Stimulated activated CD4-positive, alpha-beta T cell treated with anti-CD3 and anti-CD28 coated beads, Interleukin-4, amount 100 ng/mL, for 48 hours (primary cell): Measurements from ENCODE around the gene CDH24.
A peak's percentile ranks its signal among the peaks of the same experiment; 100 is the strongest.

Experiments
- DNase-seq, 2 donors: peaks; one replicate each; pipeline ENCODE4 v3.0.0-alpha.2; 2020; ENCODE audit warnings: low read depth in 2 of 2

CDH24 gene

DNA sequence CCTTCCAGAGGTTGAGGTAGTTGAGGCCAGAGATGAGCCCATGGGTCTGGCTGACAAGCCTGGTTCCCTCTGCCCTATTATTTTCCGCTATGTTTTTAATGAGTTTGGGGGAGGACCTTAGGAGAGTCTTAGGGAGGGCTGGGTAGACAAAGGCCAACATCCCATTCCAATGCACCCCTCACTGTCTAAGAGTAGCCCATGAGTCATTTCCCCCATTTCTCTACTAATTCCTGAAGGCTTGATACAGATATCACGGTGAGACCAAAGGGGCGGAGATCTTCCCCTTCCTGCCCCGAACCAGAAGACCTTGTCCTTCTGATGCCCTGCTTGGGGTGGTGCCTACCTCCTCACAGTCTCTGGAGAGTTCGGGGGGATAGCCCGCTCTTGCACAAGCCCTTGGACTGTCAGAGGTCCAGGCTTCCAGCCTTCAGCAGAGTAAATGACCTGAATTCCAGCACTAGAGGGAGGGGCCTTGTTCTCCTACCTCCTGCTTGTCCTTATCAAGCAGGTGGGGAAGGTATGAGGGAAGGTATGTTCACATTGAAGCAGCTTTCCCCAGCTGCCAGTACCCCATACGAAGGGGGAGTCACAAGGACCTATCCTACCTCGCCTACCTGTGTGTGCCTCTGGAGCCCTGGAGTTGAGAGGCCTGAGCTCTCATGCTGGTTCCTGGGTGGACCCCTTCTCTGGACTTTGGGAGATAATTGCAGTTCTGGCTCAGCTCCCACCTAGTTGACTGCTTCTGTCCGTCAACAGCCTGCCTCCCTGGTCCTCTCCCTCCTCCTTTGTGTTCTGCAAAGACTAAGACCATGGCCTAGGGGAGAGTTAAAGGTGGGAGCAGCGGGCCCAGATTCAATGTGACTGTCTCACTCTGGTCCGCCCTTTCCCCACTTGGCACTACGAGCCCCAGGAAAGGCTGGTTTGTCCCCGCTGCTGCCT, 11.6 kb downstream of the CDH24 start:
- no peak for DNase-seq

DNA sequence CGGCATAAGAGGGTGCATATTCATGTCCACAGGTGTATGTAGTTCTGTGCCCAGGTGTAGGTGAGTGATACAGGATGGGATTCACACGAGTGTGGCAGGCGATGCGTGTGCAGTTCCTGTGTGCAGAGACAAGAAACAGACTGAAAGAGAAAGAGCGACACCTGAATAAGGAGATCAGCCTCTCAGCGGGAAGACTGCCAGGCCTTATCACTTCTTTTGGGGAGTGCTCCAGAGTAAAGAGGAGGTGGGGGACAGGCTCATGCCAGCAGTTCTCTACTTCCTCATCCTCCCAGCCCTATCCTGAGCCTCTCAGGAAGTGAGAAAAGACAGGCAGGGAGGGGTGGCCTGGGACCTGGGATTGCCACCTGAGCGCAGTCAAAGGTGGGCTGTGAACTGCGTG, 12.5 kb downstream of the CDH24 start:
- DNase-seq = no peak

- no peak for DNase-seq
Observed at GRCh38 chr14:23043754-23044153, 13.6 kb downstream of the CDH24 start.

- DNase-seq = no peak
Observed at GRCh38 chr14:23043145-23043544, 14.2 kb downstream of the CDH24 start.

DNA sequence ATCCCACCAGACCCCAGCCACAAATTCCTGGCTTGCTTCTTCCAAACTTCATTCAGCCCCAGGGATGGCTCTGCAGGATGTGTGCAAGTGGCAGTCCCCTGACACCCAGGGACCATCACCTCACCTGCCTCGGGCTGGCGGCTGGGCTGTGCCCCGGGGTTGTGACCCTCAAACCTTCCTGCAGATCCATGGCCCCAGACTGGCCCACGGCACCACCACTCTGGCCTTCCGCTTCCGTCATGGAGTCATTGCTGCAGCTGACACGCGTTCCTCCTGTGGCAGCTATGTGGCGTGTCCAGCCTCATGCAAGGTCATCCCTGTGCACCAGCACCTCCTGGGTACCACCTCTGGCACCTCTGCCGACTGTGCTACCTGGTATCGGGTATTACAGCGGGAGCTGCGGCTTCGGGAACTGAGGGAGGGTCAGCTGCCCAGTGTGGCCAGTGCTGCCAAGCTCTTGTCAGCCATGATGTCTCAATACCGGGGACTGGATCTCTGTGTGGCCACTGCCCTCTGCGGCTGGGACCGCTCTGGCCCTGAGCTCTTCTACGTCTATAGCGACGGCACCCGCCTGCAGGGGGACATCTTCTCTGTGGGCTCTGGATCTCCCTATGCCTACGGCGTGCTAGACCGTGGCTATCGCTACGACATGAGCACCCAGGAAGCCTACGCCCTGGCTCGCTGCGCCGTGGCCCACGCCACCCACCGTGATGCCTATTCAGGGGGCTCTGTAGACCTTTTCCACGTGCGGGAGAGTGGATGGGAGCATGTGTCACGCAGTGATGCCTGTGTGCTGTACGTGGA, 15.0 kb downstream of the CDH24 start, which contains the start of gene PSMB11:
PSMB11 (plus strand) TSS at position 51 of the 804 bp plus-strand sequence; CDS start at position 65, 14 bp downstream.
- DNase-seq = no peak

DNA sequence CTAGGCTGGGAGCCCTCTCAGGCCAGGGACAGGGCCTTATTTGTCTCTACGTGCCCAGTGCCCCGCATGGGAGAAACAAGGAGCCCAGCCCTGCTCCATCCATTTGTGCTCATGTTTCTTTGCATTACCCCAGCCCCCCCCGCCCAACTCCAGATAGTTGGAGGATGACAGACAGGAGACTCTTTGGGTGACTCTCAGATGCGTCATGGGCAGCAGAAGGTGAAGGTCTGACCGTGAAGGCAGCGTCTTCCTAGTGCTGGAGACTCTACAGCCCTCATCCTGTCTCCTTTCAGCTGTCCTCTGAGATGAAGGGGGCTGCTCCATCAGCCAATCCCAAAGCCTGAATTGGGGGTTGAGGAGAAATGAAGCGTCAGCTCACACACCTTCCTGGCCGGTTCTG, 15.6 kb downstream of the CDH24 start:
- no peak for DNase-seq

- no peak for DNase-seq
Observed at GRCh38 chr14:23040100-23040499, 17.2 kb downstream of the CDH24 start.

DNA sequence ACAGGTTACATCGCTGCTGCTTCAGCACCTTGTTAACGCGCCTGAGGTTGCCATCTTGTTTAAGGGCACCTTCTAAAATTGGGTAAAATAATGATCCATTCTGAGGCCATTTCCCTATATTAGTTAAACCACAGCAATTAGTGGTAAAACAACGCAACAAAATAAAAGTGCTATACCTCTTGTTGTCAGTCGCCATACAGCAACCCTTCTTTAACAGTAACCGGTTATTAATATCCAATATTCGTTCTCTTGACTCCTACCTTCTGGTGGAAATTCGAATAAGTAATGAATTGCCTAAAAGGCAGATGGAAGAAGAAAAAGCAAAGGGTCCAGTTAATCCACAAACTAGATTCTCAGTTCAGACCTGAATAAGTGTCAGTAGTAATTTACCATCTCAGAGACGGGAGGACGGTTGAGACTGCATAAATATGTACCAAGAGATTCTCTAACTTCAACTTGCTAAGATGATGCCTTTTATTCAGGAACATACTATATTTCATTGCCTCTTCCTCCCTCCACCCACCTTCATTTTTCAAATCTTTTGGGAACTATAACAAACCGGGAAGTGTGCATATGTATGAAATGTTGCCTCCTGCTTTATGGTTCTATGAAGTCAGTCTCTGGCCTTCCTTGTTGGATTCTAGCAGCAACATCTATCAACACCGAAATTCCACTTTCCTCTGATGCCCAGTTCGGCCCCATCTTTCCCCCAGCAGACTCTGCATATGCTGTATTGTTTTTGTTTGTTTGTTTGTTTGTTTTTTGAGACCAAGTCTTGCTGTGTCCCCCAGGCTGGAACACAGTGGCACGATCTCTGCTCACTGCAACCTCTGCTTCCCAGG, 21.8 kb downstream of the CDH24 start:
- no peak for DNase-seq

DNA sequence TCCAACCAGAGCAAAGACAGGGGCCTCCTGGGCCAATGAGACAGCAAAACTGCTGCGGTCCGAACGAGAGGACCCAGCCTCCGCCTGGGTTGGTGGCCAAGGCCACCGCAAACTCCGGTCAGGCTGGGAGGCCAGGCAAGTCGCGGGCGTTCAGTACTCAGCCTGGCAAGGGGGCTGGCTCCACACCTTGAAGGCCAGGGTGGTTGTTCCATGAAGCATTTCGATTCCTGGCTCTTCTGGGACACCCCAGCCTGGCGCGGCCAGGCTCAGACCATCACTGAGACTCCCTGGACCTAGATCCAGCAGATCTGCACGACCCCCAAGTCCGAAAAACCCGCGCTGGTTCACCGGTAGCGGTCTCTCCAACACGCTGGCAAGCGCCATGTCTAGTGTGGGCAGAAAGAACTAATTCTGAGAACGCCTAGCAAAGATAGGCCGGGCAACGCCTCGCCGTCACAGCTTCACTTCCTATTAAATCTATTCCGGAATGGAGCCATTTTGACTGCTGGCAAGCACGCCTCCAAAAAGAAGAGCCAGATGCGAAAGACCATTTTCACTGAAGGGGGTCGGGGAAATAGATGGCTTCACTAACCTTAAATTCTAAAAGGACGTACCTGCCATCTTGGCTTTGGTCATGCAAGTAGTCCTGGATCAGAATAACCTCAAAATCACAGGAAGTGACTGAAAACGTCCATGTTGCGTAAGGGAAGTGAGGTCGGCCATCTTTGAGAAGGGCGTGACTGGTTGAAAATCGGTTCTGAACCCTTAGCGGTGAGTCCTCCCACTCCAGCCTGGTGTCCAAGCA, 22.6 kb downstream of the CDH24 start, which contains the start of gene PSMB5:
PSMB5 (minus strand) TSS at position 403 of the 805 bp plus-strand sequence; CDS start at position 384, 19 bp downstream.
- peak; percentile 72 to 83 for DNase-seq

DNA sequence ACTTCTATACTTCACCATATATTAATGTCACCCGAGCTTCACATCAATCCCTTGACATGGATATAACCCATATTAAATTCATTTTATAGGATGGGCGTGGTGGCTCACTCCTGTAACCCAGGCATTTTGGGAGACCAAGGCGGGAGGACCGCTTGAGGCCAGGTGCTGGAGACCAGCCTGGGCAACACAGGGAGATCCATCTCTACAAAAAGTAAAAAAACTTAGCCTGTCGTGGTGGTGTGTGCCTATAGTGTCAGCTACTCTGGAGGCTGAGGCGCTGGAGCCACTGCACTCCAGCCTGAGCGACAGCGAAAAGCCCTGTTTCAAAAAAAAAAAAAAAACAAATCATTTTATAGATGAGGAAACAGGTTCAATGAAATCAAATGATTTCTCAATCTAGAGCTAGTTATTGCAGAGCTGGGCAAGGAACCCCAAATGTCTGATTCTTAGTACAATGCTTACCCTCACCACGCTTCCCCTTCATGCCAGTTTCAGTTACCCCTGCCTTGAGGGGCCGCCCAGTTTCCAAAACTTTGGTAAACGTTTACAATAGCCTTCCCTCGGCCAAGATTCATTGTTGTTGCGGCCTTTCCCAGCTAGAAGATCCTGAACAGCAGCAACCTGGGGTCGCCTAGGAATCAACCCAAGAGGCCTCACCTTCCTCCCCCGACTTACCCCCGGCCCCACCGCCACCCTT, 23.4 kb downstream of the CDH24 start:
- DNase-seq = no peak

- no peak for DNase-seq
Observed at GRCh38 chr14:23033251-23033727, 24.0 kb downstream of the CDH24 start.

GRCh38 chr14:23030936-23031335, 26.4 kb downstream of the CDH24 start:
- no peak for DNase-seq

DNA sequence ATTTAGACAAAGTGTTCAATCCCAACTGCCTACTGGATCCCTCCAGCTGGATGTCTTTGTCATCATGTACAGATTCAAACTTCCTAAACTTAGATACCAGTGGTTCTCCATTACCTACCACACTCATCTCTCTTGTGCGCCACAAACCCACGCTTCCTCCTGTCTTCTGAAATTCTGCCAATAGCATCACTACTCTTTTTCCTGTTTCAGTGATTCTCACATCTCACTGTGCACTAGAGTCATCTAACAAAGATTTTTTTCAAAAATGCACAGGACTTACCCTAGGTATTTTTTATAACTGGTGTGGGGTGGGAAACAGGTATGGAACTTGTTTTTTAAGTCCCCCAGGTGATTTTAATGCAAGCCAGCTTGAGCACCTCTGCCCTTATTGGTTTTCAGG, 28.5 kb downstream of the CDH24 start:
- no peak for DNase-seq

GRCh38 chr14:23025151-23025814, 32.0 kb downstream of the CDH24 start:
- no peak for DNase-seq

GRCh38 chr14:23024612-23025075, 32.7 kb downstream of the CDH24 start:
- DNase-seq = no peak

- no peak for DNase-seq
Observed at GRCh38 chr14:23023795-23024152, 33.5 kb downstream of the CDH24 start.

DNA sequence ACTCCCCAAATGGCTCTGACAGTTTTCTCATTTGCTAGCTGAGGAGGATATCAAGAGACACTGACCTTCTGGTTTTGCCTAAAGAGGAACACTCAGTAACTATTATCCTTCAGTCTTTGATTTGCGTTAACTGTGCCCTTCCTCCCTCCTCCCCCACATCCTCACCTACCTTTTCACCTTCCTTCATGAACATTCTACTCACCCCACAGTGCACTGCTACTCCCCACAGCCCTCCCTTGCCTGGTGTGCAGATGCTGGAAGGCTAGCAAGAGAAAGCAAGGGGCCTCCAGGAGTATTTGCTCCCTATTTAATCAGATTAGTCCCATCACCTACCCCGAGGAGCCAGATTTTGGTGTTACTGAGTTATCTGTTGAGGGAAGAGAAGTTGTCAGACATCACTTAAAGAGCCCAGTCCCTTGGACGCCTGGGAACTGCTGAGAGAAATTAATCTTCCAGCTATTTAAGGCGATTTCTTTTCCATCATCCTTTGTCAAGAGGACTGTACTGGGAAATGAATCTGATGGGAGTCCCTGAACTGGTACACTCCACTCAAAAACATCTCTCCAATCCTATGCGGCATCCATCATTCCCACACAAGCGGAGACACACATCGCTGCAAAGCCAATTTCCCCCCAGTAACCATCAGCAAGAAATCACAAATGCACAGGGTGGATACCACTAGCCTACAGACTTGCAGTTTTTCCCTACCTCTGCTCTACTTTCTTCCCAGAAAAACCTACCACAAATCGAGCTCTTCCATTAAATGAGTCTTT, 34.1 kb downstream of the CDH24 start:
- DNase-seq = no peak

- DNase-seq = no peak
Observed at GRCh38 chr14:23021889-23022442, 35.4 kb downstream of the CDH24 start.
